ENCODE measurements around the gene ARL6IP5.

DNA sequence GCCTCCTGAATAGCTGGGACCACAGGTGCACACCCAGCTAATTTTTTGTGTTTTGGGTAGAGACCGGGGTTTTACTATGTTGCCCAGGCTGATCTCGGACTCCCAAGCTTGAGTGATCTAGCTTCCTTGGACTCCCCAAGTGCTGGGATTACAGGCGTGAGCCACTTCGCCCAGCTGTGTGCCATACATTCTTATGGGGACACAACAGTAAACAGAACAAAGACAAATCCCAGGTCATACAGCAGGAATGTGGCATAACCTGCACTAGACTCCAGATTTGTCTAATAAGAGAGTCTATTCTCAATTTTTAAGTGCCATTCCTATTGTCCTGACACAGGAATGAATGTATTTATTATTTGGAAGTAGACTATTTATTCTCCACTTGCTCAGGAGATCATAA is 17.6 kb downstream of the ARL6IP5 start:
- TF ChIP-seq POLR2A (IDR thresholded peaks at IDR 0.05): no peak
- TF ChIP-seq, protein P1, sequence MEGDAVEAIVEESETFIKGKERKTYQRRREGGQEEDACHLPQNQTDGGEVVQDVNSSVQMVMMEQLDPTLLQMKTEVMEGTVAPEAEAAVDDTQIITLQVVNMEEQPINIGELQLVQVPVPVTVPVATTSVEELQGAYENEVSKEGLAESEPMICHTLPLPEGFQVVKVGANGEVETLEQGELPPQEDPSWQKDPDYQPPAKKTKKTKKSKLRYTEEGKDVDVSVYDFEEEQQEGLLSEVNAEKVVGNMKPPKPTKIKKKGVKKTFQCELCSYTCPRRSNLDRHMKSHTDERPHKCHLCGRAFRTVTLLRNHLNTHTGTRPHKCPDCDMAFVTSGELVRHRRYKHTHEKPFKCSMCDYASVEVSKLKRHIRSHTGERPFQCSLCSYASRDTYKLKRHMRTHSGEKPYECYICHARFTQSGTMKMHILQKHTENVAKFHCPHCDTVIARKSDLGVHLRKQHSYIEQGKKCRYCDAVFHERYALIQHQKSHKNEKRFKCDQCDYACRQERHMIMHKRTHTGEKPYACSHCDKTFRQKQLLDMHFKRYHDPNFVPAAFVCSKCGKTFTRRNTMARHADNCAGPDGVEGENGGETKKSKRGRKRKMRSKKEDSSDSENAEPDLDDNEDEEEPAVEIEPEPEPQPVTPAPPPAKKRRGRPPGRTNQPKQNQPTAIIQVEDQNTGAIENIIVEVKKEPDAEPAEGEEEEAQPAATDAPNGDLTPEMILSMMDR (IDR thresholded peaks at IDR 0.05): no peak

All from thyroid gland (tissue), 4 donors.